ENCODE data around the gene FBN1.

FBN1 gene

DNA sequence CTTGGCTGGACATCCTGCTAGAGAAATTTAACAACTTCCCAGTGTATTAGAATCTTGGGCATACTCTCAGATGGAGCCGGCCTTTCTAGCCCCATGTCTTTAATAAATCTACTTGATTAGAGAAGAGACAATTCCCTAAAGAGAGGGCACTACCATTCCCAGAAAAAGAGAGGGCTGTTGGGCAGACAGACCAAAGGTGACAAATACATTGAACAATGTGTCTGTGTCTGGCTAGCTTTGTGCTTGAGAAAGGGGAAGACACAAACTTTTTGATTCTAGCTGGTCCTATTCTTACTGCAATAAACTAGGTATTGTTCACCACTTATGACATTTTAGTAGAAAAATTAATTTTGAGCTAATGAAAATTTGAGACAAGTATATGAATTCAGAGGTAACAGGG is 256.6 kb downstream of the FBN1 start:
- TF ChIP-seq, protein P1, sequence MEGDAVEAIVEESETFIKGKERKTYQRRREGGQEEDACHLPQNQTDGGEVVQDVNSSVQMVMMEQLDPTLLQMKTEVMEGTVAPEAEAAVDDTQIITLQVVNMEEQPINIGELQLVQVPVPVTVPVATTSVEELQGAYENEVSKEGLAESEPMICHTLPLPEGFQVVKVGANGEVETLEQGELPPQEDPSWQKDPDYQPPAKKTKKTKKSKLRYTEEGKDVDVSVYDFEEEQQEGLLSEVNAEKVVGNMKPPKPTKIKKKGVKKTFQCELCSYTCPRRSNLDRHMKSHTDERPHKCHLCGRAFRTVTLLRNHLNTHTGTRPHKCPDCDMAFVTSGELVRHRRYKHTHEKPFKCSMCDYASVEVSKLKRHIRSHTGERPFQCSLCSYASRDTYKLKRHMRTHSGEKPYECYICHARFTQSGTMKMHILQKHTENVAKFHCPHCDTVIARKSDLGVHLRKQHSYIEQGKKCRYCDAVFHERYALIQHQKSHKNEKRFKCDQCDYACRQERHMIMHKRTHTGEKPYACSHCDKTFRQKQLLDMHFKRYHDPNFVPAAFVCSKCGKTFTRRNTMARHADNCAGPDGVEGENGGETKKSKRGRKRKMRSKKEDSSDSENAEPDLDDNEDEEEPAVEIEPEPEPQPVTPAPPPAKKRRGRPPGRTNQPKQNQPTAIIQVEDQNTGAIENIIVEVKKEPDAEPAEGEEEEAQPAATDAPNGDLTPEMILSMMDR (IDR thresholded peaks at IDR 0.05): no peak

DNA sequence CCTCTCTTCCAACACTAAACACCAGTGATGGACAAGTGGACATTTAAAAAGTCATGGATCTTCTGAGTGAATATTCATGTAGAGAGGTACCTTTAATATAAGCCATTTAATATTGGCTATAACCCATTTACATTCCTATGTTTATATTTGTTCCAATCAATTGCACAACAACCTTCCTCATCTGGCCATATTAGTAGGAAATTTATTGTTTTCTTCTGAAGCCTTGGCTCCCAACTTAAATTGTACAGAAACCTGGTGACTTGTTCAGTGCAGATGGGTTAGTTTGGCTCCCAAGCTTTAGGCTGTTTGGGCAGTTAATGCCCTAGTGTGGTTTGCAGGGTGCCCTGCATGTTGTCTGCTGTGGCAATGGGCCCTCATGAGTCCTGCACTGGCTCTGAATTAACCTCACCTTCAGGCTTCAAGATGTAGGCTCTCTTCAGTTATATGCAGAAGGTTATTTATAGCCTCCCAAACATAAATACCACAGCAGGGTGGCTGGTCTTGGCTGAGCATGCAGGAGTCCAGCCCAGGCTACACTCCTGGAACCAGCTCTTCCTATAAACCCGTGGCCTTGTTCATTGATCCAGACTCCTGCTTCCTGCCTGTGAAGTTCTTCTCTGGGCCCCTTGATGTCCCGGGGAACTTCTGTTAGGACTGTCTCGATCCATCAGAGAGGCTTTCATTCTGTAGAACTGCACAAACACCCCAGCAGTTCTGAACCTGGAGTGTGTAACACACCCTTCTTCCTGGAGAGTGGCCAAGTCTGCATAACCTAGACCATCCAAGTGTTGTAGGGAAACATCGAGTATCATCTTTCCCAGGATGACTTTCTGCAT is 257.3 kb downstream of the FBN1 start:
- no peaks in the 10 kb centered on the region for H3K36me3 ChIP-seq (ENCODE audit: control insufficient read depth, insufficient read depth, low read length)
- no peak overlapping the region for H3K4me2 ChIP-seq (ENCODE audit: low read length)
- H3K4me1 ChIP-seq: no peaks in the 10 kb centered on the region
- H3K4me3 ChIP-seq (ENCODE audit: low read depth, low read length): no peak overlapping the region
- no peak overlapping the region for H2AFZ ChIP-seq
- no peaks in the 10 kb centered on the region for H3K9me3 ChIP-seq (ENCODE audit: control insufficient read depth, low read length)
- no peaks in the 10 kb centered on the region for H3K79me2 ChIP-seq
- TF ChIP-seq, protein P1 (IDR thresholded peaks at IDR 0.05): no peak
- H3K9ac ChIP-seq: no peak overlapping the region
- H3K27me3 ChIP-seq (ENCODE audit: control insufficient read depth, insufficient read depth, low read length): no peaks in the 10 kb centered on the region
- H3K27ac ChIP-seq: no peak overlapping the region

More for the DNA sequence above, 256.6 kb downstream of the FBN1 start:
- H3K27me3 ChIP-seq (ENCODE audit: control insufficient read depth, insufficient read depth, low read length): no peaks in the 10 kb centered on the region
- H3K36me3 ChIP-seq (ENCODE audit: control insufficient read depth, insufficient read depth, low read length): no peaks in the 10 kb centered on the region
- no peaks in the 10 kb centered on the region for H3K4me1 ChIP-seq
- H3K27ac ChIP-seq: no peak overlapping the region
- no peak overlapping the region for H3K9ac ChIP-seq
- H3K4me3 ChIP-seq (ENCODE audit: low read depth, low read length): no peak overlapping the region
- no peaks in the 10 kb centered on the region for H3K9me3 ChIP-seq (ENCODE audit: control insufficient read depth, low read length)
- no peaks in the 10 kb centered on the region for H3K79me2 ChIP-seq
- no peak overlapping the region for H3K4me2 ChIP-seq (ENCODE audit: low read length)
- H2AFZ ChIP-seq: no peak overlapping the region

DNA sequence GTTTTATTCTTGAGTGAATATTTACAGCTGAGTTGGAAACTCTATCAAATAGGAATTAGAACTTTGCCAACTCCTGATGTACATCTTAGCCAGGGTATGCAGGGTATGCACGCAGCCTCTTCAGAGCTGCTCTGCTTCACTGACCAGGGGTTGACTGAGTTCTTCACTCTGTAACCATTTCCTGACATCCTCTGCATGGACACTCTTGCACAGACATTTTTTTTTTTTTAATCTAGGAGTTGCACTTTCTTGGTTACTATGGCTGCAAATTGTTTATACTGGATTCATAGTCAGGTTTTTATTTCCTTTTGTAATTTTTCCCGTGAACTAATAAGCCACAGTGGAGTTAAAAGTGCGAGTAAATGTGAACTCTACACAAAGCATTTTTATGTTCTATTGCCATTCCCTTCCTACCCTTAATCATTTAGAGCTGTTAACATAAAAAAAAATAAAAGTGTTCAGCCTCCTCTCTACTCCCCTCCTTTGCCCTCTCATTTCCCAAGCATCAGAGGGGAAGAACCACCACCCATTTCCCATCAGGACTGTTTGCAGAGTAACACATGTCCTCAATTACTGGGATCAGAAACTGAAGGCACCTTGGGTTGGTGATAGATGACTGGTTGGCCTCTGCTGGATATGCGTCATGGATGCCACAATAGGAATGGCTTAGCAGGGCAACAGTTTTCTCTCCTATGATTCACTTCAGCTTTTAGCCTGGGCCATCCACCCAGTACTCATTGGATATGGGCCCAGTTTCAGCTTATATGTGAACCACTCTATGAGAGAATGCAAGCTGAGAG is 260.3 kb downstream of the FBN1 start:
- H3K79me2 ChIP-seq: no peaks in the 10 kb centered on the region
- no peaks in the 10 kb centered on the region for H3K36me3 ChIP-seq (ENCODE audit: control insufficient read depth, insufficient read depth, low read length)
- TF ChIP-seq, protein P1 (IDR thresholded peaks at IDR 0.05): no peak
- no peaks in the 10 kb centered on the region for H3K27me3 ChIP-seq (ENCODE audit: control insufficient read depth, insufficient read depth, low read length)
- H3K4me3 ChIP-seq (ENCODE audit: low read depth, low read length): no peak overlapping the region
- H3K4me1 ChIP-seq: no peaks in the 10 kb centered on the region
- no peaks in the 10 kb centered on the region for H3K9me3 ChIP-seq (ENCODE audit: control insufficient read depth, low read length)
- no peak overlapping the region for H3K27ac ChIP-seq
- no peak overlapping the region for H2AFZ ChIP-seq
- H3K4me2 ChIP-seq (ENCODE audit: low read length): no peak overlapping the region
- no peak overlapping the region for H3K9ac ChIP-seq

DNA sequence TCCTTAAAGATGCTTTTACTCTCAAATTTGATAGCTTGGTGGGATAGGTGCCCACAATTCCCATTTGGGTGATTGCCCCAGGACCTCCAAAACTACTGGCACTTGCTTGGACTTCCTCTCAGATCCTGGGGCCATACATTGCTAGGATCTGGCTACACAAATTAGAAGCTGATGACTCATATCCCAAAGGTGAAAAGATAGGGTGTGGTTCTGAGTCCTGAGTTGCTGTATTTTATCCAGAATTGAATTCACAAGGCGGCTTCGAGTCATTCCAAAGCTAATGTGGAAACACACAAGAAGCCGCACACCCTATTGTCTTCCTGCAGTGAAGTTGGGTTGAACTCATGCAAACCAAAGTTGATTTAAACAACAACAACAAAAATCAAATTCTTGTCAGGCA is 260.9 kb downstream of the FBN1 start:
- H2AFZ ChIP-seq: no peak overlapping the region
- no peak overlapping the region for H3K27ac ChIP-seq

More for the DNA sequence above, 260.9 kb downstream of the FBN1 start:
- no peak overlapping the region for H3K4me3 ChIP-seq (ENCODE audit: low read depth, low read length)
- H3K36me3 ChIP-seq (ENCODE audit: control insufficient read depth, insufficient read depth, low read length): no peaks in the 10 kb centered on the region
- TF ChIP-seq, protein P1 (IDR thresholded peaks at IDR 0.05): no peak
- no peaks in the 10 kb centered on the region for H3K79me2 ChIP-seq
- H3K9me3 ChIP-seq (ENCODE audit: control insufficient read depth, low read length): no peaks in the 10 kb centered on the region
- no peak overlapping the region for H3K4me2 ChIP-seq (ENCODE audit: low read length)
- H3K4me1 ChIP-seq: no peaks in the 10 kb centered on the region
- H3K9ac ChIP-seq: no peak overlapping the region
- no peaks in the 10 kb centered on the region for H3K27me3 ChIP-seq (ENCODE audit: control insufficient read depth, insufficient read depth, low read length)

Data from parathyroid adenoma (tissue), 2 donors.